ENCODE measurements around the gene SLC25A21. TPM values are rescaled to one million over a fixed set of nuclear protein-coding genes. Genes with fewer than 3 reads are reported as not detected.

SLC25A21 gene
- total RNA-seq, 1 donor from 2014 or later = 1.2 TPM

- H3K36me3 Mint-ChIP-seq (ENCODE audit: low read depth, unreplicated experiment) = no peaks in the 10 kb centered on the region
- no peaks in the 10 kb centered on the region for H3K9me3 Mint-ChIP-seq (ENCODE audit: unreplicated experiment)
- no peak overlapping the region for H3K27ac Mint-ChIP-seq (ENCODE audit: unreplicated experiment)
- H3K27me3 Mint-ChIP-seq (ENCODE audit: unreplicated experiment) = peaks cover 1% of the 10 kb centered on the region
- H3K4me3 Mint-ChIP-seq (ENCODE audit: unreplicated experiment) = no peak overlapping the region
- peaks cover 14% of the 10 kb centered on the region for H3K4me1 Mint-ChIP-seq (ENCODE audit: unreplicated experiment)
- TF ChIP-seq CTCF (IDR thresholded peaks at IDR 0.05; ENCODE audit: unreplicated experiment) = no peak
- DNase-seq (ENCODE audit: low spot score) = no peak
Measured at GRCh38 chr14:36683083-36683724, 489.2 kb downstream of the SLC25A21 start.

GRCh38 chr14:36682338-36682737 lies 490.1 kb downstream of the SLC25A21 start:
- H3K4me1 Mint-ChIP-seq (ENCODE audit: unreplicated experiment) = peaks cover 7% of the 10 kb centered on the region
- no peaks in the 10 kb centered on the region for H3K36me3 Mint-ChIP-seq (ENCODE audit: low read depth, unreplicated experiment)
- no peak for DNase-seq (ENCODE audit: low spot score)
- H3K4me3 Mint-ChIP-seq (ENCODE audit: unreplicated experiment) = no peak overlapping the region
- TF ChIP-seq CTCF (IDR thresholded peaks at IDR 0.05; ENCODE audit: unreplicated experiment) = no peak
- no peak overlapping the region for H3K27ac Mint-ChIP-seq (ENCODE audit: unreplicated experiment)
- no peaks in the 10 kb centered on the region for H3K9me3 Mint-ChIP-seq (ENCODE audit: unreplicated experiment)
- H3K27me3 Mint-ChIP-seq (ENCODE audit: unreplicated experiment) = peaks cover 1% of the 10 kb centered on the region

- H3K36me3 Mint-ChIP-seq (ENCODE audit: low read depth, unreplicated experiment) = no peaks in the 10 kb centered on the region
- no peak for TF ChIP-seq CTCF (IDR thresholded peaks at IDR 0.05; ENCODE audit: unreplicated experiment)
- no peak overlapping the region for H3K4me3 Mint-ChIP-seq (ENCODE audit: unreplicated experiment)
- no peak overlapping the region for H3K27ac Mint-ChIP-seq (ENCODE audit: unreplicated experiment)
- no peak for DNase-seq (ENCODE audit: low spot score)
- no peaks in the 10 kb centered on the region for H3K9me3 Mint-ChIP-seq (ENCODE audit: unreplicated experiment)
- peaks cover 2% of the 10 kb centered on the region for H3K27me3 Mint-ChIP-seq (ENCODE audit: unreplicated experiment)
- peaks cover 5% of the 10 kb centered on the region for H3K4me1 Mint-ChIP-seq (ENCODE audit: unreplicated experiment)
Measured at GRCh38 chr14:36676236-36676635, 496.2 kb downstream of the SLC25A21 start.

- Mint-ChIP-seq H3K4me1 (ENCODE audit: unreplicated experiment) (peaks cover 5% of the 10 kb centered on the region), H3K4me3 (ENCODE audit: unreplicated experiment) (no peak overlapping the region), H3K36me3 (ENCODE audit: low read depth, unreplicated experiment) (no peaks in the 10 kb centered on the region), H3K9me3 (ENCODE audit: unreplicated experiment) (no peaks in the 10 kb centered on the region), H3K27me3 (ENCODE audit: unreplicated experiment) (peaks cover 2% of the 10 kb centered on the region), H3K27ac (ENCODE audit: unreplicated experiment) (no peak overlapping the region)
- TF ChIP-seq CTCF (IDR thresholded peaks at IDR 0.05; ENCODE audit: unreplicated experiment) = no peak
- no peak for DNase-seq (ENCODE audit: low spot score)
Measured at GRCh38 chr14:36675581-36675980, 496.8 kb downstream of the SLC25A21 start.

GRCh38 chr14:36674659-36675058 lies 497.7 kb downstream of the SLC25A21 start:
- no peak for TF ChIP-seq CTCF (IDR thresholded peaks at IDR 0.05; ENCODE audit: unreplicated experiment)
- Mint-ChIP-seq H3K27ac (ENCODE audit: unreplicated experiment) (no peak overlapping the region), H3K27me3 (ENCODE audit: unreplicated experiment) (peaks cover 2% of the 10 kb centered on the region), H3K4me3 (ENCODE audit: unreplicated experiment) (no peak overlapping the region), H3K9me3 (ENCODE audit: unreplicated experiment) (no peaks in the 10 kb centered on the region), H3K36me3 (ENCODE audit: low read depth, unreplicated experiment) (no peaks in the 10 kb centered on the region), H3K4me1 (ENCODE audit: unreplicated experiment) (peaks cover 5% of the 10 kb centered on the region)
- DNase-seq (ENCODE audit: low spot score) = no peak

Data from endothelial cell (in vitro differentiated cells).